ENCODE results near the gene VEPH1.
A peak's percentile ranks its signal among the peaks of the same experiment; 100 is the strongest.

Gene VEPH1

DNA sequence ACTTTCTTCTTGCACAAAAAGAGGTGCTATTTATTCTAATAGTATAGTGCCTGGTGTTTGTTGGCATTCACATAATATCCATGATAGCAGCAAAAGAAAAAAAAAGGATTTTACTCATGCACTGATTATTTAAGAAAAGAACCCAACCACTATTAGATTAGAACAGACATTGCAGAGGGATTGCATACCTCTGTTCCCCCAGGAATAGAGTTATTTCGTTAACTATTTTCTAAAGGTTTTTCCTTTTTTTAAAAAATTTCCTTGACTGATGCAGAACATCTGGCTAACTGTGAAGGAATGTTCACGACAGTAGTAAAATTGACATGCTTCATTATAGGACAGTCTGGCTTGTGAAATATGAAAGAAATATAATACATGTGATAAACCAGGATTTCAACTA is 203.1 kb downstream of the VEPH1 start:
- Mint-ChIP-seq H3K4me3 (no peak overlapping the region), H3K27me3 (ENCODE audit: low read depth, poor library complexity) (no peaks in the 10 kb centered on the region), H3K9me3 (no peaks in the 10 kb centered on the region), H3K36me3 (ENCODE audit: low read depth) (no peaks in the 10 kb centered on the region), H3K27ac (no peak overlapping the region), H3K4me1 (peaks cover 21% of the 10 kb centered on the region)
- TF ChIP-seq, protein P1, sequence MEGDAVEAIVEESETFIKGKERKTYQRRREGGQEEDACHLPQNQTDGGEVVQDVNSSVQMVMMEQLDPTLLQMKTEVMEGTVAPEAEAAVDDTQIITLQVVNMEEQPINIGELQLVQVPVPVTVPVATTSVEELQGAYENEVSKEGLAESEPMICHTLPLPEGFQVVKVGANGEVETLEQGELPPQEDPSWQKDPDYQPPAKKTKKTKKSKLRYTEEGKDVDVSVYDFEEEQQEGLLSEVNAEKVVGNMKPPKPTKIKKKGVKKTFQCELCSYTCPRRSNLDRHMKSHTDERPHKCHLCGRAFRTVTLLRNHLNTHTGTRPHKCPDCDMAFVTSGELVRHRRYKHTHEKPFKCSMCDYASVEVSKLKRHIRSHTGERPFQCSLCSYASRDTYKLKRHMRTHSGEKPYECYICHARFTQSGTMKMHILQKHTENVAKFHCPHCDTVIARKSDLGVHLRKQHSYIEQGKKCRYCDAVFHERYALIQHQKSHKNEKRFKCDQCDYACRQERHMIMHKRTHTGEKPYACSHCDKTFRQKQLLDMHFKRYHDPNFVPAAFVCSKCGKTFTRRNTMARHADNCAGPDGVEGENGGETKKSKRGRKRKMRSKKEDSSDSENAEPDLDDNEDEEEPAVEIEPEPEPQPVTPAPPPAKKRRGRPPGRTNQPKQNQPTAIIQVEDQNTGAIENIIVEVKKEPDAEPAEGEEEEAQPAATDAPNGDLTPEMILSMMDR (IDR thresholded peaks at IDR 0.05) = no peak
- no peak for DNase-seq

DNA sequence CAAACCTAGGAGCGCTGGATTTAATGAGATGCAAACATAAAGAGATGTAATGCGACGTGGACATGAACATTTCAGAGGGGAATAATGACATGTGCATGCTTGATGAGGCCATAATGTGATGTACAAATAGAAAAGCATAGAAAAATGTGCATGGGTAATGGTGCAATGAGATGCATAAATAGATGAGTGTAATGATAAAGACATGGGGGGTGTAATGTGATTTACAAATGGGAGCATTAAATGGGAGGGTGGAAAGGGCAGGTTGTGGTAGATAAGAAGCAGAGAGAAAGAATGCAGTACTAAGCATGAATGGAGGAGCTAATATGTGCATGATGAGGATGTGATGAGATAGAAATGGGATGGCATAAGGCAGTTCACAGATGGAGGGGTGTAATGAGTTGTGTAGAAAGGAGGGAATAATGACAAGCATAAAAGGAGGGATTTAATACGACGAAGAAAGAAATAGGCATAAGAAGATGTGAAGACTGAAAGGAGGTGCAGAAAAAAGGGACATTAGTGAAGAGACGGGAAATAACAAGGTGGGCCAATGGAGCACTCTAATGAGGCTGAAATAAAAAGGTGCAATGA is 205.8 kb downstream of the VEPH1 start:
- no peaks in the 10 kb centered on the region for H3K27me3 Mint-ChIP-seq (ENCODE audit: low read depth, poor library complexity)
- no peak overlapping the region for H3K27ac Mint-ChIP-seq
- H3K9me3 Mint-ChIP-seq = no peaks in the 10 kb centered on the region
- no peak for DNase-seq
- TF ChIP-seq, protein P1 (IDR thresholded peaks at IDR 0.05) = no peak
- peaks cover 34% of the 10 kb centered on the region for H3K4me1 Mint-ChIP-seq
- no peaks in the 10 kb centered on the region for H3K36me3 Mint-ChIP-seq (ENCODE audit: low read depth)
- no peak overlapping the region for H3K4me3 Mint-ChIP-seq

DNA sequence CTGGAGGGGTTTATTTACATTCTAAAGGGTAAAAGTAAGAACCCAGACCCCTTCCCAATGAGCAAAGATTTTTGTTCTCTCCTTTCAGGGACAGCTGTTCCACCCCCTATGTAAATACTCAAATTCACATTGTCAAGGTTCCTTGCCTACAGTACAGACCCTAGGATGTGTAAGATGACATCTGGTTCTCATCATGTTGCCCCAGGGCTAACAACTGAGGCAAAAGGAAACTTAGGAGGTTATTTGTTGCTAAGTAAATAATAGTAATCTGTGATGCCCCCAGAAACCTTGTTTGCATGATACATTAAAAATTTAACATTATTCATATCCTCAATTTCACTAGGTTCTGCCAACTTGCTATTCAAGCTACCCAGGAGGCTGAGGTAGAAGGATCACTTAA is 208.3 kb downstream of the VEPH1 start:
- Mint-ChIP-seq H3K4me1 (peaks cover 34% of the 10 kb centered on the region), H3K9me3 (no peaks in the 10 kb centered on the region), H3K36me3 (ENCODE audit: low read depth) (no peaks in the 10 kb centered on the region), H3K27me3 (ENCODE audit: low read depth, poor library complexity) (no peaks in the 10 kb centered on the region), H3K4me3 (no peak overlapping the region), H3K27ac (peak overlapping the region; percentile 82)
- DNase-seq = no peak
- TF ChIP-seq, protein P1 (IDR thresholded peaks at IDR 0.05) = no peak

DNA sequence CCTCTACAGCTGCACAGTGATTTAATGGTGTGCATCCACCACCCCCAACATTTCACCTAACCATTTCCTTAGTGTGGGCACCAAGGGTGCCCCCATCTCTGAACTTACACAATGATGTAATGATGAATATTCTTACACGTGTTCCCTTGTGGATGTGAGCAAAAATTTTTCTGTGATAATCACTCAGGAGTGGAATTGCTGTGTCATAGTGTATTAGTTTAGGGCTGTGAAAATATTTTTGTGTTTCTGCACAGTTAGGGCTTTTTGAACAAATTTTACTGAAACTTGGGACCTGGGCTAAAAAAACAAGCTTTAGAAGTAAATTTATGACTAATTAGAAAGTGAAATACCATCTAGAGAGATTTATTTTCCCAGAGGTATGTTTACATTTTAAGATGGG is 208.7 kb downstream of the VEPH1 start:
- Mint-ChIP-seq H3K36me3 (ENCODE audit: low read depth) (no peaks in the 10 kb centered on the region), H3K27me3 (ENCODE audit: low read depth, poor library complexity) (no peaks in the 10 kb centered on the region), H3K9me3 (no peaks in the 10 kb centered on the region), H3K4me1 (peaks cover 34% of the 10 kb centered on the region), H3K4me3 (no peak overlapping the region), H3K27ac (peak overlapping the region; percentile 82)
- DNase-seq = no peak
- TF ChIP-seq, protein P1 (IDR thresholded peaks at IDR 0.05) = no peak

DNA sequence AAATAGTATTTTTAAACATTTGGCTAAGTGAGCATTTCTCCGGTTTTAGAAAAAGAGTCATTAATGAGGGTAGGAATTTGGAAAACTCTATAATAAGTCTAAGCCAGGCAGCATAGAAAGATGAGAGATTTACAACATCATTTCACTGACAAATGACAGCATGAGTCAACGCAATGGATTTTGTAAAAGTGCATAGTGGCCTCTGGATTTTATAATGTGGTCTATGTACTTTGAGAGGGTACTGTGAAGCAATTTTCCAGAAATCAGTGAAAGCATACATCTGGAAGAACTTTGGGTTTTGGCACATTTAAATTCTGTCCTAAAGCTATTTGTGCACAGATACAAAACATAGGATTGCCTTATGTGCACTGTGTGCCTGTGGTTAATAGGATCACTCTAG is 212.4 kb downstream of the VEPH1 start:
- Mint-ChIP-seq H3K4me3 (no peak overlapping the region), H3K4me1 (peaks cover 24% of the 10 kb centered on the region), H3K27ac (no peak overlapping the region), H3K27me3 (ENCODE audit: low read depth, poor library complexity) (no peaks in the 10 kb centered on the region), H3K9me3 (no peaks in the 10 kb centered on the region), H3K36me3 (ENCODE audit: low read depth) (no peaks in the 10 kb centered on the region)
- TF ChIP-seq, protein P1 (IDR thresholded peaks at IDR 0.05) = no peak
- no peak for DNase-seq

DNA sequence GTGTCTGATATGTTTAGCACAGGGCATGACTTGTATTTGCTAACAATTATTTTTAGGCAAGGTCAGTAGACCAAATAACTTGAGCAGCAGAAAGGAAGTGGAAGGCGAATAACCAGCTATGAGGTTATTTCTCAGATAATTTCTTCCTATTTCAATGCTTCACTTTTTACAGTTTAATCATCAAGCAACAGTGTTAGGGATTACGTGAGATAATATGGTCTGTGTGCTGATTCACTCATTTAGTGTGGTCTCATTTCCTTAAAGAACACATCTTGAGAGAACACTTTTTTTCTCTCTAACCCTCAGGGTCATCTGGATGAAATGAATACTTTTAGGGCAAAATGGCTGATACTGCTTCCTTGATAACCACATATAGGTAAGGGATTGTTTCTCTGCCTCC is 217.2 kb downstream of the VEPH1 start:
- no peak overlapping the region for H3K27ac Mint-ChIP-seq
- no peaks in the 10 kb centered on the region for H3K36me3 Mint-ChIP-seq (ENCODE audit: low read depth)
- H3K4me1 Mint-ChIP-seq = no peaks in the 10 kb centered on the region
- no peak for DNase-seq
- no peak overlapping the region for H3K4me3 Mint-ChIP-seq
- H3K27me3 Mint-ChIP-seq (ENCODE audit: low read depth, poor library complexity) = peaks cover 1% of the 10 kb centered on the region
- H3K9me3 Mint-ChIP-seq = no peaks in the 10 kb centered on the region
- TF ChIP-seq, protein P1 (IDR thresholded peaks at IDR 0.05) = no peak
